ENCODE results near the gene CCDC38.
"Not testable (repeated sequence)": the region's sequence is repeated elsewhere in the genome, so short reads cannot be mapped to it uniquely, and the experiment has no call there.

Gene CCDC38

DNA sequence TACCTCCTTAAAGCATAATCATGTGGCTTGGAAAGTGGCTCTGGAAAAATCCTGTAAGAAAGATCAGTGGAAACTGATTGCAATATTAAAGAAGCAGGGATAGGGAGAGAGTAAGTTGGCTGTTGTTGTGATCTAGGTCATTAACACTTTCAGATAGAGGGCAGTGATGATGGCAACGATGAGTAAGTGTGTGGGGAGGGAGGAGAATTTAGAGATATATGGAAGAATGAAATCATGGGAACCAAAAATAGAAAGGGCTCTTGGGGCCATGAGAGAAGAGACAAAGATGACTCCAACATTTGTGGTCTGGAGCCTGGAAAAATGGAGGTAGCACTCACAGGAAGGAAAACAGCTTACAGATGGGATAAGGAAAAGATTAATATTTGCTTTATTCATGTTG lies 60.3 kb downstream of the CCDC38 start:
- DNase-seq (ENCODE audit: low spot score), result no peak

DNA sequence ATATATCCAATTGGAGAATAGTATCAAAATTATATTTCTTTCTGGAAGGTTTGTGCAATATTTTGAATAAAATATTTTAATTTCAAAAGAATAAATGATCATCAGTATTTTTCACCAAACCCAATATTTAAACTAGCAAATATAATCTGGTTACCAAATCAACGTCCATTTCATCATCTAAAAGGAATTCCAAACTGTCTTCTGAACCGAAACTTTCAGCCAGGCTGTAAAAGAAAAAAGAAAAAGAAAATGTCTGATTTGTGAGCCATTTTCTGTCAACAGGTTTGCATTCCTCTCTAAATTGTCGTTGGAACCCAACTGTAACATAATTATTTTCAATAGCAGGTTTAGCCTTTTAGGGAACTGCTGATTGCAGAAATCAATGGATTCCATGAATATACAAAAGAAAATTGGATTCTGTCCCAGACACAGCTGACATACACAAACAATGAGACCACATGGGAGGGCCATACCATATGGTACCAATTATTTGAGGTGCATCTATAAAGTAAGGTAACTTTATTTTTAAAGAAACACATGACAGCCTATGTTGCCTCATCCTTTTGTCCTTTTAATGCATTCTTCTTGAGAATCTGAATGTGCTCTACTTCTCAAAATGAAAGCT lies 61.0 kb downstream of the CCDC38 start:
- no peak for DNase-seq (ENCODE audit: low spot score)

DNA sequence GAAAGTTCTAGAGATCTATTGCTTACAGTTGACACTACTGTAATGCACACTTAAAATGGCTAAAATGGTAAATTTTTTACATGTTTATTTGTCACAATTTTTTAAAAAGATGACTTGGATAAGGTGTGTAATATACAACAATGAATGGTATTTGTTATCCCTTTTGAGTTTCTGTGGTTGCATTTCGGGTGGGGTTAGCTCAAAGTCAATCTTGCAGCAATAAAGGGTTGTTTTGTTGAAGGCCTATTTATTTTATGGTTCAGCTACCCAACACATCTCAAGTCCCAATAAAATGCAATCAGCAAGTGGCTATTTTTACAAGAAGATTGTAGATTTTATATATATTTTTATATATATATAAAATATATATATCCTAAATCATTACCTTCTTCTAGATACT lies 61.5 kb downstream of the CCDC38 start:
- no peak for DNase-seq (ENCODE audit: low spot score)

DNA sequence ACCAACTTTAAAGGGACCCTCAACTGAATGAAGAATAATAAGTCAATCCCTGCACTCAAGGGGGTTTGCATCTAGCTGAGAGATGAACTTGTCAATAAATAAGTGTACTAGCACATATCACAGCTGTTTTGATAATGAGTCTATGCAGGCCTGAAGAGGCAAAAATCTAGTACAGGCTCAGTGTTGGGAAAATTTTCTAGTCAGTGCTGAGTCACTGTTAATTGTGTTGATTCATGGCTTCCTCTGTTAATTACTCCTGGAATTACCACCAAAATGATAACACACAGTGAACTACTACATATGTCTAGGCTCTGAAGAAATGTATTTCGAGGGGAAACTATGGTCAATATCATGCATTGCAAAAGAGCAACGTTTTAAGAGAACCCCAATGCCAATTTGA lies 64.8 kb downstream of the CCDC38 start:
- DNase-seq (ENCODE audit: low spot score), result no peak

DNA sequence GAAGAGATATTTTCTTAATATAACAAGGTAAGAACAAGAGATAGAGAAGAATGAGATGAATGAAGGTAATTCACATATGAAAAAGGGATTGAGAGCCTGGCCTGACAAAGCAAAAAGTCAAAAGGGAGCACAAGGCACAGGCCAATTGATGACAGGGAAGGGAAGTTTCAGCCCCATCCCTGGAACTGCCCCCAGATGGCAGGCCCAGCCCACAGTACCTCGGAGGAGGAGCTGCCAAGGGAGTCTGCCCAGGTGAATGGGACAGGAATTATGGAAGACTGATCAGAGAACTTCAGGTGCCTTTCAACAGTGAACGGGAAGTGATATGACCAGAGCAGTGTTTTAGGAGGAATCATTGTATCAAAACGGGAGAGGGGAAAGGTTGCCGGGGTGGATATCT lies 68.0 kb downstream of the CCDC38 start:
- DNase-seq (ENCODE audit: low spot score), result no peak

DNA sequence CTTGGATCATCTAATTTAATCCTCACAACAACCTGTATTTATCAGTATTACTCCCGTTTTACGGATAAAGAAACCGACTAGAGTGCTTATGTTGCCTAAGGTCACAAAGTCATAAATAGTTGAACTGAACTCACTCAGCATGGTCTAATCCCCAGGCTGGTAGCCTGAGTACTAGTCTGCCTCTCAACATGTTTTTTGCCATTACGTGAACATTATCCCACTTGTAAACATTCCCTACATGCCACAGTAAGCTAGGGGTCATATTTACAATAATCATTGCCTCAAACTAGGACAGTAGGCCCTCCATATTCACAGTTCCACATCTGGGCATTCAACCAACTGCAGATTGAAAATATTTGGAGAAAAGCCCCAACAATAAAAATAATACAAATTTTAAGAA lies 71.5 kb downstream of the CCDC38 start:
- DNase-seq (ENCODE audit: low spot score), result no peak

DNA sequence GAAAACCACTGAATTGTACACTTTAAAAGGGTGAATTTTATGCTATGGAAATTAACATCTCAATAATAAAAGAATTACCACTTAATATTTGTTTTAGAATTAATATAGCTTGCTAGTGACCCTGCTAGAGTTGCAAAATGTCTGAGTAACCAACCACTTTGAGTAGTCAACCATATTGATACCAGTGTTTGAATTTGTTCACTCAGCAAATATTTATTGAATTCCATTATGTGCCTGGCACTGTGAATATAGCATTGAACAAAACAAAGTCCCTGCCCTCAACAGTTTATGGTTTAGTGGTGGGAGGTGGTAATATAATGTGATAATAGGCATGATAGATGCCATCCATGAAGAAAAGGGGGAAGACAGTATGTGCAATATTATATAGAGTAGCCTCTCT lies 79.1 kb downstream of the CCDC38 start:
- no peak for DNase-seq (ENCODE audit: low spot score)

DNA sequence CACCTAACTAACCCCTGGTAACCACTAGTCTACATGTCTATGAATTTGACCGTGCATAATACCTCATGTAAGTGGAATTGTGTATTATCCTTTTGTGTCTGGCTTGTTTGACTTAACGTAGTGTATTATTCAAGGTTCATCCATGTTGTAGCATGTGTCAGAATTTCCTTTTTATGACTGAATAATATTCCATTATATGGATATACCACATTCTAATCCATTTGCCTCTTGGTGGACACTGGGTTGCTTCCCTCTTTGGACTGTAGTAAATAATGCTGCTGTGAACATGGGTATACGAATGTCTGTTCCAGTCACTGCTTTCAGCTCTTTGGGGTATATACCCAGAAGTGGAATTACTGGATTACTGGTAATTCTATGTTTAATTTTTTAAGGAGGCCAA lies 80.4 kb downstream of the CCDC38 start:
- no peak for DNase-seq (ENCODE audit: low spot score)

DNA sequence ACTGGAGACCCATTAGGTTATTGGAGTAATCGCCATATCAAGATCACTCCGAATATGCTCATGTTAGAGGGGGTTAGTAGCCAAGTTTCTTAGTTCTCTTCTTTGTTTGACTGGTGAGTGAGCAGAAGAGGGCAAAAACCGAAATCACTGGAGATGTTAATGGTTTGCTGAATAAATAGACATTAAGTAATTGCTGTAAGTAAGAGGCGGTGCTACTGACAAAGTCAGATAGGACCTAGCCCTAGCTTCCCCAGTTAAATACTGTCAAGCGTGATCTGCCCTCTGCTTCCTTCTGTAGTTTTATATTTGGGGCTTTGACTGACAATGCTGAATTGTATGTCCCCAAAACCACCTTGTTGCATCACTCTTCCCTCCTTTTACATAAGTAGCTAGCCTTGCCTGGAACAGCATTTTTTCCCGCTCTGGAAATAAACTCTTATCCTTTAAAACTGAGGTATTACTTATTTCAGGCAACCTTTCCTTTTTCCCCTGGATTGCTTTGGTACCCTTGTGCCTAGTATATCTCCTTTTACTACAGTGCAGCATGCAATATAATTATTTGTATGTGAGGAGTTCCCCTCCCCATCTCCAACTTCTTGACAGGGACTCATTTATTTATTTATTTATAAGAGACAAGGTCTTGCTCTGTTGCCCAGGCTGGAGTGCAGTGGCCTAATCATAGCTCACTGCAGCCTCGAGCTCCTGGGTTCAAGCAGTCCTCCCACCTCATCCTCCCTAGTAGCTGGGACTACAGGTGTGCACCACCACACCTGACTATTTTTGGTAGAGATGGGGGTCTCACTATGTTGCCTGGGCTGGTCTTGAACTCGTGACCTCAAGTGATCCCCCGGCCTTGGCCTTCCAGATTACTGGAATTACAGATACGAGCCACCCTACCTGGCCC lies 82.2 kb downstream of the CCDC38 start:
- DNase-seq (ENCODE audit: low spot score), result no peak

DNA sequence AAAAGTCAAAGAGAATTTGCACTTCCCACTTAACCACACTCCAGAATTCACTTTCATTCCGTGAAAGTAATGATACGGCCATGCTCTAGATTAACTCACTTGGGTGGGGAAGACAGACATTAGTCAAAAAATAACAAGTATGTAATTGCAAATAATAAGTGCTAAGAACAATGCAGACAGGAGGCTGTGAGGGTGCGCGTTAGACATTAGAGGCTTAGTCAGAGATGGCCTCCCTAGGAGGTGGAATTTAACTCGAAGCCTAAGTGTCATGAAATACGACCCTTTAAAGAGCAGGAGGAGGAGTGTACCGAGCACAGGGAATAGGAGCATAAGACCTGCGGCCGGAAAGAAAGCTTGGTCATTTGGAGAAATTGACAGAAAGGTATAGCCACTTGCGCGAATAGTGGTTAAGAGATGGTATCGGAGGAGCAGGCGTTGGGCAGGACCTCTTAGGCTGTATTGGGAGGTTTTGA lies 83.0 kb downstream of the CCDC38 start:
- DNase-seq (ENCODE audit: low spot score), result peak; percentile 4

DNA sequence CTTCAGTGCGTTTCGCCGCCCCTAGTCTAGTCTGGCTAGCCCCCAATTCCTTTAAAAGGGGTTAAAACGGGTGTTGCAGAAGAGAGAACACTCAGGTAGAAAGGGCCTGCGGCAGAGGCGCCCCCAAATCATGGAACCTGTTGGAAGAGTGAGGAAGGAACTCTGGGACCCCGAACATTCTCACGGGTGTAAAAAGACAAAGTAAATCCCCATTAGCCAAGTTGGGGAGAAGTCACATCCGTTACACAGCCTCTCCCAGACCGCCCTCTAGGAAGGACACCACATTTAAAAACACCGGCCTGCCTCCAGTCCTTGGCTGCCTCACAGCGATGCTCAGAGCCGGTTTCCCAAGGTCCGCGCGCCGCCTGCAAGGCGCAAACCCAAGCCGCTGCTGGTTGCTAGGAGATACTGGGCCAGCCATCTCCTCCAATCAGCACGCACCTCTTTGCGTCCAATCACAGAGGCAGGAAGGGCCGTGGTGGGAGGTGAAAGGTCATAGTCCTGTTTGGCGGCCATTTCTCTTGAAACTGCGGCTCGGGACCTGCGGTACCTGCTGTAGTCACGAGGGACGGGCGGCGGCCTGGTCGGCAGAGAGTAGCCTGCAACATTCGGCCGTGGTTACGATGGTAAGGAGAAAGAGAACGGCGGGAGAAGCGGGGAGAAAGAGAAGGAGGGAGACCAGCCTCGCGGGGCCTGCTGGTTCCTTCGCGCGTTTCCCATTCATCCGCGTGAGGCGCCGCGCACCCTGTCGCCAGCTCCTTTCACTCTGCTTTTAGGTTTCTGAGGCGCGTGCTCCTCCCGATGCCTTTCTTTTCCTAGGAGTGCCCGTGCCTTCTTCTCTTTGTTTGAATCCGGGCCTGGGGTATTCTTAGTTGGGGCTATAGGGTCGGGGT lies 83.7 kb downstream of the CCDC38 start, which contains the start of gene SNRPF:
Gene SNRPF, plus strand, starts transcription at position 502 of the 893 bp plus-strand sequence. Its CDS starts 122 bp downstream, at position 624.
- DNase-seq (ENCODE audit: low spot score), result peak; percentile 95

DNA sequence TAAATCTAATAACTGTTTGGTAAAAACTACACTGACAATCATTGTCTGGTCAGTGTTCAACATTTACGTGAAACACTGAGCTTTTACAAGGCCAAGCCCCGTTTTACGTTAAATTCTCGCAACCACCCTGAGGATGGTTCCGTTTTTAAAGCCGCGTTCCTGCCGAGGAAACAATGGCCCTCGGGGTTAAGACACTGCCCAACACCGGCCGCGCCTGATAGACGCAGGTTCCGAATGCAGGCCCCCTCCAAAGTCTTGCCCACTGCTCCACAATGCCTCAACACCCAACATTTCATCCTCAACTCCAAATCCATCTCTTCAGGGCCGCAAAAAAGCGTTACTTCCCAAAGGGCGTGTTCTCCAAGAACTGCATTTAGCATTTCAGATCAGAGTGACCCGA lies 84.6 kb downstream of the CCDC38 start:
- DNase-seq (ENCODE audit: low spot score), result no peak

DNA sequence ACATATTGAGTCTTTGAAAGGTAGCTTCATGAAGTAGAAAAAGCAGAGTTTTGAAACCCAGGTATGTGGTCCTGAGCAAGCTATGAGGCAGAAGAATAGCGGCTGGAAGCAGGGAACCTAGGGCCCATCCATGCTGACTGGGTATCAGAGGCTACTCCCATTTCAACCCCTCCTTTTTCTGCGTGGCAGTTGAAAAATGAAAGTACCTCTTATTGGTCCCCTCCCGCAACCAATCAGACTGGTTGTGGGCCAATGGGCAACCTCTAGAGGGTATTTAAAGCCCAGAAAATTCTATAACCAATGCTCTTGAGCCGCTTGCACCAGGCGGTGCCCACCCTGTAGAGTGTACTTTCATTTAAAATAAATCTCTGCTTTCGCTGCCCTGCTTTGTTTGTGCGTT lies 85.3 kb downstream of the CCDC38 start:
- DNase-seq (ENCODE audit: low spot score), result no peak

DNA sequence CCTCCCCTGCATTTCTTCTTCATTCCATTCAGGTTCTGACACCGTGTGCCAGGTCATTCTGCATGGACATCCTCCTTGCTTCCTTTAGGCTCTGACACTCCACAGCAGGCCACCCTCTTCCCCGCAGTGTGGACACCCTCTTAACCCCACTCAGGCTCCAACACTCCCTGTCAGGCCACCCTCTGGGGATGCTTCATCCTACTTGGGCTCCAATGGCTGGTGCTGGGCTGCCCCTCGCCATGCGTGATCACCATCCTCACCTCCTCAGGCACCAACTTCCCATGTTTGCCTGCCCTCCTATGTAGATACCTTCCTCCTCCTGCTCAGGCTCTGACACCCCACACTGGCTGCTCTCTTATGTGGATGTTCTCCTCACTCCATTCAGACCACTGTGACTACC lies 90.3 kb downstream of the CCDC38 start:
- no peak for DNase-seq (ENCODE audit: low spot score)

DNA sequence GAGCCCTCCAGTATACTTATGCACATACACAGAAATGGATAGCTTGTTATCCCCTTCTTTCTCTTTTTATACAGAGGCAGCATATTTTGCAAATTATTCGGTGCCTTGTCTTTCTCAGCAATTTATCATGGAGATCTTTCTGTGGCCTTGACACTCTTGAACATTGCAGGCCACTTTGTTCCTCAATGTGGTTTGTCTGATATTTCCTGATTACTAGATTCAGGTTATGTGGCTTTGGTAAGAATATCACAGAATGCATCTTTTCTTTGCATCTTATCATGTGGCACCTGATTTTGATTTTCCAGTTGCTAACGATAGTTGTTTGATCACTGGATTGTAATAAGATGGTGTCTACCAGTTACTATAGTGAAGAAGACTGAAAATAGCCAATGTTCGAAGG lies 90.8 kb downstream of the CCDC38 start:
- DNase-seq (ENCODE audit: low spot score), result no peak

DNA sequence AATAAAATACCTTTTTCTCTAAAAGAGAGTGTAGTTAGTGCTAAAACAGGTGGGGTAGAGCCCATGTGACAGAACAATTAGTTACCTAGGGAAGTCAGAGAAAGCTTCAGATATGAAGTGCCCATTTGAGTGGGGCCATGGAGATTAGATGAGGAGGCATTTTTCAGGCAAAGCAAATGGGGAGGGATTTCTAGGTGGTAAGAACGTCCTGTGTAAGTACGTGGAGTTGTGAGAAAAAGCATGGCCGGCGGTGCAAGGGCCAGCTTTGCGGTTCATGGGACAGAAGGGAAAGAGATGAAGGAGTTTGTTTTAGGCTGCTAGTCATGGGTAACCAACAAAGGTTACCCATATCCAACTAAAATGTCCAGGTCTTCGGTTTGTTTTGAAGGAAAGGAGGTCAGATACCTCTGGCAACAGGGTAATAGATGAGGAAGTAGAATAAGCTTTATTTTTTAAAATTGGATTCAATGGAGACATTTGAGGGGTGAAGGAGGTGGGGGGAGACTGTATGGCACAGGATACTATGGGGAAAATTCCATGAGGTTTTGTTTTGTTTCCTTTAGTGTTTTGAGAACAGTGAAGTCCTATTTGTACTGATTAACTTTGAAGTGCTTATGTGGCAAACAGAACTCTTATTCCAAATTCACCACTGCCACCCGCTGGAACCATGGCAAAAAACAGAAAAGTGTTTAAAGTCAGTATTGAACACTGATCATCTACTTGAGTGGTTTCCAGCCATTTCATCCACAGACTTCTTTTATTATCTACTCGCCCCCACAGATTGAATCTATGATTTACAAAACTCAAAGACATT lies 93.6 kb downstream of the CCDC38 start:
- DNase-seq (ENCODE audit: low spot score), result no peak

DNA sequence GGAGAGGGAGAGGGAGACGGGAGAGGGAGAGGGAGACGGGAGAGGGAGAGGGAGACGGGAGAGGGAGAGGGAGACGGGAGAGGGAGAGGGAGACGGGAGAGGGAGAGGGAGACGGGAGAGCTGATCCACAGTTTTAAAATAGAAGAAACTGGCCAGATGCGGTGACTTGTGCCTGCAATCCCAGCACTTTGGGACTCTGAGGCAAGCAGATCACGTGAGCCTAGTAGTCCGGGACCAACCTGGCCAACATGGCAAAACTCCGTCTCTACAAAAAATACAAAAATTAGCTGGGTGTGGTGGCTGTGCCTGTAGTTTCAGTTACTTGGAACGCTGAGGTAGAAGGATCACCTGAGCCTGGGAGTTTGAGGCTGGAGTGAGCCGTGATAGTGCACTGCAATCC lies 100.0 kb downstream of the CCDC38 start:
- not testable (repeated sequence) for DNase-seq (ENCODE audit: low spot score)

DNA sequence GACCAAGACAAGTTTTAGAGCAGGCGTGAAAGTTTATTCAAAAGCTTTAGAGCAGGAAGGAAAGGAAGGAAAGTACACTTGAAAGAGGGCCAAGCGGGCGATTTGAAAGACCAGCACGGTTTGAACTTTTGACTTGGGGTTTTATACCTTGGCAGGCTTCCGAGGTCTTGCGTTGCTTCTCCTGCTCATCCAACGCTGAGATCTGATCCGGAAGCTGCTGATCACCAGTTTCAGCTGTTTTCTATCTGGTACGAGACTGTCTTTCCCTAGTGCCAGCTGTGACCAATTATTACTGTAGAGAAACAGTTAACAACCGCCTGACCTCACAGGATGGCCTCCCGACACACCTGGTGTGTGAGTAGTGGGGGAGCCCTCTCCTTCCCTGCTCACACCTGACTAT lies 104.3 kb downstream of the CCDC38 start:
- no peak for DNase-seq (ENCODE audit: low spot score)

DNA sequence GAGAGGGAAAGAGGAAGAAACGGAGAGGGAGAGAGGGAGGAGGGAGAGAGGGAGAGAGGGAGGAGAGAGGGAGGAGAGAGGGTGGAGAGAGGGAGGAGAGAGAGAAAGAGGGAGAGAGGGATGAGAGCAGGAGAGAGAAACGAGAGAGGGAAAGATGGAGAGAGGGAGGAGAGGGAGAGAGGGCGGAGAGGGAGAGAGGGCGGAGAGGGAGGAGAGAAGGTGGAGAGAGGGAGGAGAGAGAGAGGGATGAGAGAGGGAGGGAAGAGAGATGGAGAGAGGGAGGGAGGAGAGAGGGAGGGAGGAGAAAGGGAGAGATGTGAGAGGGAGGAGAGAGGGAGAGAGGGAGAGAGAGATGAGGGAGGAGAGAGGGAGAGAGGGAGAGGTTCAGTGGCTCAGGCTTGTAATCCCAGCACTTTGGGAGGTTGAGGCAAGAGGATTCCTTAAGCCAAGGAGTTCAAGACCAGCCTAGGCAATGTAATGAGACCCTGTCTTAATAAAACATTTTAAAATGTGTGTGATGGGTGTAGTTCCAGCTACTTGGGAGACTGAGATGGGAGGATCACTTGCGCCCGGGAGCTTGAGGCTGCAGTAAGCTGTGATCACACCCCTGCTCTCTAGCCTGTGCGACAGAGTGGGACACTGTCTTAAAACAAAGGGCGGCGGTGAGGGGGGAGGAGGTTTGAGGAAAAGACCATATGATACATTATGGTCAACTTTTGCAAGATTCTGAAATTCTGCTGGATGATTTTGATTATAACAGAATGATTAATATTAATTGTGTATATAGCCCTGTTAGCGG lies 105.0 kb downstream of the CCDC38 start:
- no peak for DNase-seq (ENCODE audit: low spot score)

DNA sequence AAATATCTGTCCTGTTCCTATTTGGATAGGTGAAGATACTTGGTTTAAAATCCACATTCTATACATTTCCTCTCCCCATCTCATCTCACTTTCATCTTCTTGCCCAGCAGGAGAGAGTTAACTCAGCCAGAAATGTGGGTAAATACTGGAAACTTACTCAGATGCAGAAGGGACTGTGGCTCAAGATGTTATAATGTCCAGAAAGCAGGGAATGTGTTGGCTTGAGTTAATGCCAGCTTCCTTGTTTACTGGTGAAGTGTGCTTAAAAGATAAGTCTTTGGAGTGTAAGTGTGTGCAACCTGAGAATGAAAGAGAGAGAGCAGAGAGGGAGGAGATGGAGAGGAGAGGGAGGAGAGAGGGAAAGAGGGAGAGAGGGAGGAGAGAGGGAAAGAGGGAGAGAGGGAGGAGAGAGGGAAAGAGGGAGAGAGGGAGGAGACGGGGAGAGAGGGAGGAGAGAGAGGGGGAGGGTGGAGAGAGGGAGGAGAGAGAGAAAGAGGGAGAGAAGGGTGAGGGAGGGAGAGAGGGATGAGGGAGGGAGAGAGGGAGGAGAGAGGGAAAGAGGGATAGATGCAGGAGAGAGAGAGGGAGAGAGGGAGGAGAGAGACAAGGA lies 105.7 kb downstream of the CCDC38 start:
- DNase-seq (ENCODE audit: low spot score), result no peak
